ENCODE measurements around the gene TMC6.
"Not testable (repeated sequence)": the region's sequence is repeated elsewhere in the genome, so short reads cannot be mapped to it uniquely, and the experiment has no call there.

The TMC6 gene

GRCh38 chr17:78122931-78123249 lies 5.7 kb downstream of the TMC6 start:
- DNase-seq = no peak

- no peak for DNase-seq
Measured at GRCh38 chr17:78122216-78122930, 6.2 kb downstream of the TMC6 start.

GRCh38 chr17:78121801-78122215 lies 6.7 kb downstream of the TMC6 start:
- DNase-seq = no peak

GRCh38 chr17:78120971-78121800 lies 7.4 kb downstream of the TMC6 start:
- peak; percentile 19 for DNase-seq

GRCh38 chr17:78120537-78120936 lies 8.0 kb downstream of the TMC6 start:
- DNase-seq = peak; percentile 13

- DNase-seq = peak; percentile 22
Measured at GRCh38 chr17:78118801-78119241, 9.7 kb downstream of the TMC6 start.

GRCh38 chr17:78117027-78117981 lies 11.3 kb downstream of the TMC6 start:
- peak; percentile 32 for DNase-seq

- no peak for DNase-seq
Measured at GRCh38 chr17:78116411-78116810, 12.1 kb downstream of the TMC6 start.

- DNase-seq = not testable (repeated sequence)
Measured at GRCh38 chr17:78115803-78116202, 12.8 kb downstream of the TMC6 start.

- DNase-seq = peak; percentile 16
Measured at GRCh38 chr17:78114831-78115723, 13.5 kb downstream of the TMC6 start.

- DNase-seq = peak; percentile 15
Measured at GRCh38 chr17:78113804-78114785, 14.5 kb downstream of the TMC6 start.

GRCh38 chr17:78112518-78113471 lies 15.8 kb downstream of the TMC6 start:
- DNase-seq = peak; percentile 82

GRCh38 chr17:78111727-78112517 lies 16.6 kb downstream of the TMC6 start:
- no peak for DNase-seq

GRCh38 chr17:78111016-78111726 lies 17.4 kb downstream of the TMC6 start:
- peak; percentile 19 for DNase-seq

GRCh38 chr17:78110363-78111015 lies 18.1 kb downstream of the TMC6 start:
- DNase-seq = peak; percentile 19

GRCh38 chr17:78109489-78109761 lies 19.1 kb downstream of the TMC6 start:
- no peak for DNase-seq

GRCh38 chr17:78108726-78109488 lies 19.6 kb downstream of the TMC6 start:
- peak; percentile 17 for DNase-seq

Measured in femur (tissue), 1 donor.